GM12875 (cell line): Measurements from ENCODE around the gene CACFD1.

Experiments used
- H3K4me3 ChIP-seq: one replicate; pipeline ENCODE4 v1.5.1; 2011; ENCODE audit warnings: low read depth, low read length, control low read depth
- CTCF ChIP-seq: IDR thresholded peaks from 2 replicates; pipeline ENCODE4 v1.5.1; 2011; ENCODE audit warnings: low read depth, mild to moderate bottlenecking, control low read depth, inconsistent platforms, low read length, moderate library complexity, borderline replicate concordance; ENCODE audit not compliant: insufficient read depth

CACFD1 gene

GRCh38 chr9:133484671-133485437 lies 25.1 kb downstream of the CACFD1 start:
- TF ChIP-seq CTCF: no peak
- H3K4me3 ChIP-seq: no peak overlapping the region

DNA sequence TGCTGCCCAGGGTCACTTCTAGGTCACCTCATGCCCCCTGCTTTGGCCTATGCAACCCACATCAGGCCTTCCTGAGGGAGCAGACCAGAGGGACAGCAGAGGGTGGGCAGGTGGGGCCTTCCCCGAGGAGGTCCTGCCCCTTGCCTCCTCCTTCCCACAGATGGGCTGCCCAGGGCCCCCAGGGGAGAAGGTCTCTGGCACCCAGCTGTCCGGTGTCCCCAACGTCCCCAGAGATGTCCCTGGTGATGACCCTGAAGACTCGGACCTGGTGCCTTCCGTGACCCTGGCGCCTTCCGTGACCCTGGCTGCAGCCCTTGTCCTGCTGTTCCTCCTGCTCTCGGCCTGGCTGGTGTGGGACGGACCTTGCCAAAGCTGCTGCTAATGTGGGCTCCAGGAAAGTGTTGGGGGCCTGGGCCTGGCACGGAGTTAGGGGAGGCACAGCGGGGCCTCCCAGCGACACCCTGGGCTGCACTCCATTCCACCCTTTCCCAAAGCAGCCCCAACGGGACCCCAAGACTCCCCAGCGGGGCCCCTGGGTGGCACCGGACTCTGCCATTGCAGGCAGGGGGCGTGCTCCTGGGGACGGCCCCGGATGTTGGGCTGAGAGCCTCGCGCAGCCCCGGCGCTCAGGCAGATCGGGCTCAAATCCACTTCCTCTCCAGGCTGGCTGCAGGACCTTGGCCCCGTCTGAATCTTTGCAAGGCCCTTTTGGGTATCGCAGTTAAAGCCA lies 25.9 kb downstream of the CACFD1 start:
- no peak overlapping the region for H3K4me3 ChIP-seq

GRCh38 chr9:133487331-133487725 lies 27.6 kb downstream of the CACFD1 start:
- no peak overlapping the region for H3K4me3 ChIP-seq
- no peak for TF ChIP-seq CTCF

More for the DNA sequence above, 25.9 kb downstream of the CACFD1 start:
- TF ChIP-seq CTCF: no peak; the same call in 1 of the 2 replicates

- H3K4me3 ChIP-seq: no peak overlapping the region
- TF ChIP-seq CTCF: no peak
These were observed 29.0 kb downstream of the CACFD1 start for GRCh38 chr9:133488686-133489252.

DNA sequence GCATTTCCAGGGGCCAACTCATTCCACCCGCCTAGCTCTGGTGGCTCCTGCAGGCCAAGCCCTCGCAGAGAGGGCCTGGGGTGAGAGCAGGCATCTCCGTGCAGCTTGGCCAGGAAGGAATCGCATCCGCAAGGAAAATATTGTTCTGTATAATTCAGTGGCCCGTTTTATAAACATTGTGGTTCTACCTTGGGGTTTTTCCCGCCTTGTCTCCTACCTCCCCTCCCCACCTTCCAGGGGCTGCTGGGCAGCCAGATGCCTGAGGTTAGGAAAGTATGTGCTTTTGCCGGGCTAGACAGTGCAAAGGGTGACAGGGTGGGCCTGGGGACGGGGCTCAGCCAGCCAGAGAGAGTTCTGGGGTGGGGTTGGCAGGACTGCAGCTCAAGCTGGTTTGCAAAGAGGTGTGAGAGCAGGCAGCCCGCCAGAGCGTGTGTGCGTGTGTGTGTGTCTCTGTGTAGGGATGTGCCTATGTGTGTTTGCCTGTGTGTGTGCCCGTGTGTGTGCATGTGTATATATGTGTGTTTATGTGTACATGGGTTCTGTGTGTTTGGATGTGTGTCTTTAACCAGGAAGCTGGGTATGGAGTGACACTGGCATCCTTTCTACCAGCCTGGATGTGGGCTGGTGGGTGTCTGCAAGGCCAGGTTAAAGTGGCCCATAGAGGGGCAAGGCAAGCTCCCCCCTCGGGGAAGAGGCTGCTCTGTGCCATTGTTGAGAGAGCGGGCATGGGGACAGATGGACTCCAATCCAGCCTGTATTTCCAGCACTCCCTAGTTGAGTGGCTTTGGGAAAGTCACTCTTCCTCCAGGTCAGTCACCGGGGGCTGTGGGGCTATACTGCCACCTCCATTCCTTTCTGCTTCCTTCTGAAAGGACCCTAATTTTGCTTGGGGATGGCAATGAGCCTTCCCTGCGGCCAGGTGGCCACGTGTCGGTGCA lies 29.7 kb downstream of the CACFD1 start:
- TF ChIP-seq CTCF: no peak
- H3K4me3 ChIP-seq: no peak overlapping the region

GRCh38 chr9:133490201-133490681 lies 30.5 kb downstream of the CACFD1 start:
- no peak overlapping the region for H3K4me3 ChIP-seq
- TF ChIP-seq CTCF: no peak
